ENCODE measurements around the gene MKRN2. TPM values are rescaled to one million over a fixed set of nuclear protein-coding genes. Genes with fewer than 3 reads are reported as not detected.

The MKRN2 gene
- total and polyA plus RNA-seq, 2 experiments from 2014 or later = 41.6 to 43.7 TPM

GRCh38 chr3:12603969-12604368 lies 47.1 kb downstream of the MKRN2 start:
- Histone ChIP-seq H4K20me1 (ENCODE audit: insufficient read depth) (no peaks in the 10 kb centered on the region; the same call in 1 of the 2 replicates), H3K27me3 (replicated peaks; ENCODE audit: insufficient read depth) (no peaks in the 10 kb centered on the region), H3K9ac (no peak overlapping the region), H3K36me3 (ENCODE audit: low read depth) (peaks cover 88% of the 10 kb centered on the region), H3K27ac (no peak overlapping the region), H3K9me3 (ENCODE audit: low read depth) (no peaks in the 10 kb centered on the region), H3K4me2 (ENCODE audit: unreplicated experiment) (no peak overlapping the region), H3K79me2 (ENCODE audit: insufficient read depth) (peaks cover 78% of the 10 kb centered on the region), H3K4me1 (ENCODE audit: insufficient read depth) (0 out of 2 replicates have a peak, but pooled peaks cover 5% of the 10 kb centered on the region), H3F3A (ENCODE audit: insufficient read depth) (0 out of 2 replicates have a peak, but pooled peaks cover 7% of the 10 kb centered on the region), H3K9me2 (ENCODE audit: insufficient read depth) (no peaks in the 10 kb centered on the region), H2AFZ (no peak overlapping the region), H3K4me3 (no peak overlapping the region)
- in situ Hi-C loops (cut with MboI) = no loop called here
- WGBS, 2 experiments (ENCODE audit: low coverage in 1 of 2, low lambda C conversion rate in 2 of 2, missing lambda C conversion rate in 2 of 2) = 55 to 57% methylated on average over 2 of the region's 2 CpGs
- no peak for TF ChIP-seq EZH2 (IDR thresholded peaks at IDR 0.05; ENCODE audit: insufficient read depth, poor library complexity, severe bottlenecking)
- TF ChIP-seq EZH2phosphoT487 (IDR thresholded peaks at IDR 0.05; ENCODE audit: insufficient read depth, low read depth) = no peak
- DNase-seq = no peak

DNA sequence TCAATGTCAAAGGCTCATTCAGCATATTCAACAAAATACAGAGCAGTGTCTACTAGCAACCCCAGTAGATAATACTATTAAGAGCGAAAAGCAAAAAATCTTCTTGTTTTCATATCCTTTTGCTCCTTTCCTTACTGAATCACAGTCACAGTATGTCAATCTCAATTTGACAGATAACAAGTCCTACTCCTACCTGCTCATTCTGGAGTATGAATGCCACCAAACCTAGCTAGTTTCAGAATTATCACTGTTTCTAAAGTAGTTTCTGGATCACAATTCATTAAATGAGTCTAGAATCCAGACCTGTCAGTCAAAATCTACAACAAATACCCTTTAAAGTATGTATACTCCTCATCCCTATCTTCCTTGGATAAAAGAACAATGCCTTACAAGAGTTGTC lies 51.5 kb downstream of the MKRN2 start:
- H3K4me3 ChIP-seq = no peak overlapping the region
- H3K9me3 ChIP-seq (ENCODE audit: low read depth) = no peaks in the 10 kb centered on the region
- no peaks in the 10 kb centered on the region for H4K20me1 ChIP-seq (ENCODE audit: insufficient read depth)
- H2AFZ ChIP-seq = no peak overlapping the region
- H3K4me1 ChIP-seq (ENCODE audit: insufficient read depth) = 0 out of 2 replicates have a peak, but pooled peaks cover 7% of the 10 kb centered on the region
- H3K9ac ChIP-seq = no peak overlapping the region
- WGBS, 2 experiments (ENCODE audit: low coverage in 1 of 2, low lambda C conversion rate in 2 of 2, missing lambda C conversion rate in 2 of 2) = 100% methylated on average over 1 of the region's 1 CpG
- peaks cover 93% of the 10 kb centered on the region for H3K79me2 ChIP-seq (ENCODE audit: insufficient read depth)
- H3K4me2 ChIP-seq (ENCODE audit: unreplicated experiment) = no peak overlapping the region
- no peak for DNase-seq
- H3K27ac ChIP-seq = no peak overlapping the region
- no peaks in the 10 kb centered on the region for H3K9me2 ChIP-seq (ENCODE audit: insufficient read depth)
- TF ChIP-seq EZH2phosphoT487 (IDR thresholded peaks at IDR 0.05; ENCODE audit: insufficient read depth, low read depth) (no peak), EZH2 (IDR thresholded peaks at IDR 0.05; ENCODE audit: insufficient read depth, poor library complexity, severe bottlenecking) (no peak)
- in situ Hi-C loops (cut with MboI) = no loop called here
- no peaks in the 10 kb centered on the region for H3K27me3 ChIP-seq (replicated peaks; ENCODE audit: insufficient read depth)
- H3F3A ChIP-seq (ENCODE audit: insufficient read depth) = 0 out of 2 replicates have a peak, but pooled peaks cover 5% of the 10 kb centered on the region
- peaks cover 67% of the 10 kb centered on the region for H3K36me3 ChIP-seq (ENCODE audit: low read depth)

DNA sequence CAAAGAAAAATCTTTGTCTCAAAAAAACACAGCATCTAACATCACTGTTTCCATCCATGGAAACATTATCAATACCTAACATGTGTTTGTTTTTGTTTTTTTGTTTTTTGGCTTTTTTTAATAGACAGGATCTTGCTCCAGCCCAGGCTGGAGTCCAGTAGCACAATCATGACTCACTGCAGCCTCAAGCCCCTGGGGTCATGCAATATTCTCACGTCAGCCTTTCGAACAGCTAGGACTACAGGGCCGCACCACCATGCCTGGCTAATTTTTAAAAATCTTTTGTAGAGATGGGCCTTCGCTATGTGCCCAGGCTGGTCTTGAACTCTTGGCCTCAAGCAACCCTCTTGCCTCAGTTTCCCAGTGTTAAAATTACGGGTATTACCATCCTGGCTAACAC lies 54.2 kb downstream of the MKRN2 start:
- Histone ChIP-seq H3K4me2 (ENCODE audit: unreplicated experiment) (no peak overlapping the region), H3K27ac (no peak overlapping the region), H2AFZ (no peak overlapping the region), H3K4me3 (no peak overlapping the region), H3K9me3 (ENCODE audit: low read depth) (no peaks in the 10 kb centered on the region), H3K27me3 (replicated peaks; ENCODE audit: insufficient read depth) (no peaks in the 10 kb centered on the region), H3K4me1 (ENCODE audit: insufficient read depth) (0 out of 2 replicates have a peak, but pooled peaks cover 7% of the 10 kb centered on the region), H3K9me2 (ENCODE audit: insufficient read depth) (no peaks in the 10 kb centered on the region), H3K9ac (no peak overlapping the region), H3K79me2 (ENCODE audit: insufficient read depth) (peaks cover 93% of the 10 kb centered on the region), H4K20me1 (ENCODE audit: insufficient read depth) (no peaks in the 10 kb centered on the region), H3K36me3 (ENCODE audit: low read depth) (peaks cover 42% of the 10 kb centered on the region), H3F3A (ENCODE audit: insufficient read depth) (0 out of 2 replicates have a peak, but pooled peaks cover 5% of the 10 kb centered on the region)
- in situ Hi-C loops (cut with MboI) = no loop called here
- 79 to 89% methylated on average over 5 of the region's 5 CpGs for WGBS, 2 experiments (ENCODE audit: low coverage in 1 of 2, low lambda C conversion rate in 2 of 2, missing lambda C conversion rate in 2 of 2)
- no peak for DNase-seq
- TF ChIP-seq EZH2 (IDR thresholded peaks at IDR 0.05; ENCODE audit: insufficient read depth, poor library complexity, severe bottlenecking) = no peak
- TF ChIP-seq EZH2phosphoT487 (IDR thresholded peaks at IDR 0.05; ENCODE audit: insufficient read depth, low read depth) = no peak

DNA sequence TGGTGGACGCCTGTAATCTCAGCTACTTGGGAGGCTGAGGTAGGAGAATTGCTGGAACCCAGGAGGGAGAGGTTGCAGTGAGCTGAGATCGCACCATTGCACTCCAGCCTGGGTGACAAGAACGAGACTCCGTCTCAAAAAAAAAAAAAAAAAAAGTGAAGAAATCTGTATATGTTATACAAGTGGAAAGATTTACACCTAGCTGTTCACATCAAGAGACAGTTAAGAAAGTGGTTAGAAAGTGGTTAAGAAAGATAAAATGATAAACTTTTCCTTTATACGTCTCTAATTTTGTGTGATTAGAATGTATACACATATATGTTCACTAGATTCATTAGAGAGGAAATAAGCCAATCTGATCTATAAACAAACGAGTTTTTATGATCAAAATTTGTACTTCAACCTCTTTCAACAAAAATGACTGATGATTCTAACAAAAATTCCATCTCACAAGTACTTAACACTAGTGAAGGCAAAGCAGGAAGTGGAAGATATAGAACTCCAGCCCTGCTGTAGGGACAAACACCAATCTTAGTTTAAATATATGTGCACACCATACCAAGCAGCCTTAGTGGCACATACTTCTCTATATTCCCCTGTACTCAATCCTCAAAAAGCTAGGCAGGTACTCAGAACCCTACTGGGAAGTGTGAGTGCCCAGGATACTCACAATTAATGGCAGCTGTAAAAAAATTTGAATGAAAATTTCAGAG lies 55.8 kb downstream of the MKRN2 start:
- Histone ChIP-seq H3K9me3 (ENCODE audit: low read depth) (no peaks in the 10 kb centered on the region), H3K27me3 (replicated peaks; ENCODE audit: insufficient read depth) (no peaks in the 10 kb centered on the region), H3K79me2 (ENCODE audit: insufficient read depth) (peaks cover 97% of the 10 kb centered on the region), H3K36me3 (ENCODE audit: low read depth) (peaks cover 40% of the 10 kb centered on the region), H3K27ac (no peak overlapping the region), H2AFZ (no peak overlapping the region), H3F3A (ENCODE audit: insufficient read depth) (0 out of 2 replicates have a peak, but pooled peaks cover 5% of the 10 kb centered on the region), H3K9me2 (ENCODE audit: insufficient read depth) (no peaks in the 10 kb centered on the region), H3K4me1 (ENCODE audit: insufficient read depth) (0 out of 2 replicates have a peak, but pooled peaks cover 7% of the 10 kb centered on the region), H3K4me3 (no peak overlapping the region), H3K9ac (no peak overlapping the region), H3K4me2 (ENCODE audit: unreplicated experiment) (no peak overlapping the region), H4K20me1 (ENCODE audit: insufficient read depth) (no peaks in the 10 kb centered on the region)
- WGBS, 2 experiments (ENCODE audit: low coverage in 1 of 2, low lambda C conversion rate in 2 of 2, missing lambda C conversion rate in 2 of 2) = 89 to 90% methylated on average over 6 of the region's 6 CpGs
- TF ChIP-seq EZH2phosphoT487 (IDR thresholded peaks at IDR 0.05; ENCODE audit: insufficient read depth, low read depth) (no peak), EZH2 (IDR thresholded peaks at IDR 0.05; ENCODE audit: insufficient read depth, poor library complexity, severe bottlenecking) (no peak)
- in situ Hi-C loops (cut with MboI) = no loop called here
- no peak for DNase-seq
